GM18907 (cell line): ENCODE measurements around the gene ULK3.
A peak's percentile ranks its signal among the peaks of the same experiment; 100 is the strongest.

ENCODE experiments used
- ATAC-seq: cut with Tn5 transposase; IDR thresholded peaks from one replicate; pipeline ENCODE4 v1.9.1; 2021; ENCODE audit warnings: mild to moderate bottlenecking, moderate library complexity; ENCODE audit not compliant: unreplicated experiment

Gene ULK3

GRCh38 chr15:74787251-74788041, 55.5 kb downstream of the ULK3 start:
- peak; percentile 44 for ATAC-seq

GRCh38 chr15:74786551-74787165, 56.3 kb downstream of the ULK3 start:
- no peak for ATAC-seq
